ENCODE measurements around the gene GPD2.

DNA sequence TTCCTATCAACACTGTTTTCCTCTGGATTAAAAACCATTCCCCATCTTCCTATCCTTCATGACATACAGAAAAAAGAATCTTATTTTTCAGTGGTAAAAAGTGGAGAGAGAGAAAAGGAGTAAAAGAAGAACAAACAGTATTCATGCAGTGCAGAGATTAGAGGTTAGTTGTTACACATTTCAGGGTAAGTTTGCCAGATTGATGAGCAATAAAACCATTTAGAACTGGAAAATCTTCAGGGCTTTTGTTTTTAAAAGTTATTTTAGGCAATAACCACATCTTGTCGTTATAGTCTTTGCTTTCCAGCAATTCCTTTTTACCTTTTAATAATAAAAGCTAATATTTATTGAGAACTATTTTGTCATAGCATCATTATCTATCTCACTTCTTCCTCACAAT is 104.5 kb downstream of the GPD2 start:
- no peak for TF ChIP-seq CTCF (IDR thresholded peaks at IDR 0.05)
- no peak for TF ChIP-seq POLR2A (IDR thresholded peaks at IDR 0.05)
